GM12872 (cell line): Measurements from ENCODE around the gene DDX10.

ENCODE experiments used
- TF ChIP-seq, protein P1 (sequence below): IDR thresholded peaks from 3 replicates; pipeline ENCODE4 v1.5.1; 2011; ENCODE audit warnings: low read depth, mild to moderate bottlenecking, low read length, moderate library complexity; ENCODE audit not compliant: insufficient read depth

The DDX10 gene

DNA sequence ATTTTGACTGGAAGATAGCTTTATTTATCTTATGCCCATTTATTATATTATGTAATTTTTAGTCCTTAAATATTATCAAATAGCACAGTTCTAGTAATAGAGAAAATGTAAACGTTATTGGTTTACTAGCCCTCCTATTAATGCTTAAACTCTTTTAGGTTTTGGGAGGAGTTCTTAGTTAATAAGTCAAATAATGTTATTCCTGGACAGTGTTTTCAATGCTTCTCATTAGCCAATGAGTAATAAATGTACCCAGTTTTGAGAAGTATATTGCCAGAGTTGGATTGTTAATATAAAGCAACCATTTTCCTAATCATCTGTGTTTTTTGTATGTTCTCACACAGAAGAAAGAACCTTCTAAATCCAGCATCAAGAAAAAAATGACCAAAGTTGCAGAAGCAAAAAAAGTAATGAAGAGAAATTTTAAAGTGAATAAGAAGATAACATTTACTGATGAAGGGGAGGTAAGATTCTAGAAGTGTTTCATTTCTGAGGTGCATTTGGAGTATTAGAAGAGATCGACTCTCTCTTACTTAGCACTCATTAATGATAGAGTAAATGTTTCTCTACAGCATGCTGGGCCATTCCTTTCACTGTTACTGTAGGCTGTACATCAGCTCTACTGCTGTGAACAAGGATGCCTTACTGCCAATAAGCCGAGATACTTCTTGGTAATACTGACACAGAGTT, 173.4 kb downstream of the DDX10 start:
- TF ChIP-seq, protein P1, sequence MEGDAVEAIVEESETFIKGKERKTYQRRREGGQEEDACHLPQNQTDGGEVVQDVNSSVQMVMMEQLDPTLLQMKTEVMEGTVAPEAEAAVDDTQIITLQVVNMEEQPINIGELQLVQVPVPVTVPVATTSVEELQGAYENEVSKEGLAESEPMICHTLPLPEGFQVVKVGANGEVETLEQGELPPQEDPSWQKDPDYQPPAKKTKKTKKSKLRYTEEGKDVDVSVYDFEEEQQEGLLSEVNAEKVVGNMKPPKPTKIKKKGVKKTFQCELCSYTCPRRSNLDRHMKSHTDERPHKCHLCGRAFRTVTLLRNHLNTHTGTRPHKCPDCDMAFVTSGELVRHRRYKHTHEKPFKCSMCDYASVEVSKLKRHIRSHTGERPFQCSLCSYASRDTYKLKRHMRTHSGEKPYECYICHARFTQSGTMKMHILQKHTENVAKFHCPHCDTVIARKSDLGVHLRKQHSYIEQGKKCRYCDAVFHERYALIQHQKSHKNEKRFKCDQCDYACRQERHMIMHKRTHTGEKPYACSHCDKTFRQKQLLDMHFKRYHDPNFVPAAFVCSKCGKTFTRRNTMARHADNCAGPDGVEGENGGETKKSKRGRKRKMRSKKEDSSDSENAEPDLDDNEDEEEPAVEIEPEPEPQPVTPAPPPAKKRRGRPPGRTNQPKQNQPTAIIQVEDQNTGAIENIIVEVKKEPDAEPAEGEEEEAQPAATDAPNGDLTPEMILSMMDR, result no peak

DNA sequence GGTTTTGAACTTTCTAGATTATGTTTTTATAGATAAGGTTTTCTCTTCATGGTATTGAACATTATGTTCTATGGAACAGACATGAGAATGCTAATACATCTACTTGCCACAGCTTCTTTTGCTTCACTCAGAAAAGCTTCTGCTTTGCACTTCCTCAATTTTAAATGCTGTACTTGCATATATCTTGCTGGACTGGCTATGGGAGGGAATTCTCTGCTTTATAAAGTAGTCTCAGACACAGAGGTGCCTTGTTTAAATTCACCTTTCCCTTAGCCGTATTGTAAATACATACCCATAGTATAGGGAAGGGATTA, 173.9 kb downstream of the DDX10 start:
- TF ChIP-seq, protein P1, result no peak

DNA sequence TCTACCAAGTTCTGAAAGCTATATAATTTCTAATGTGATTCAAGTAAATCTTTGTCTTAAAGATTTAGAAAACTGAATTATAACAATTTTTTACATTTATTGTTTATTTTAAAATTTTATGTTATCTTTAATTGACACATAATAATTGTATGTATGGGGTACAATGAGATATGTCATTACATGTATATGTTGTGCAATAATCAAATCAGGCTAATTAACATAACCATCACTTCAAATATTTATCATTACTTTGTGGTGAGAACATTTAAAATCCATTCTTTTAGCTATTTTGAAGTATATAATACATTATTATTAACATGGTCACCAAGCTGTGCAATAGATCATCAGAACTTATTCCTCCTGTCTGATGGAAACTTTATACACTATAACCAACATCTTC, 181.1 kb downstream of the DDX10 start:
- TF ChIP-seq, protein P1, result no peak

DNA sequence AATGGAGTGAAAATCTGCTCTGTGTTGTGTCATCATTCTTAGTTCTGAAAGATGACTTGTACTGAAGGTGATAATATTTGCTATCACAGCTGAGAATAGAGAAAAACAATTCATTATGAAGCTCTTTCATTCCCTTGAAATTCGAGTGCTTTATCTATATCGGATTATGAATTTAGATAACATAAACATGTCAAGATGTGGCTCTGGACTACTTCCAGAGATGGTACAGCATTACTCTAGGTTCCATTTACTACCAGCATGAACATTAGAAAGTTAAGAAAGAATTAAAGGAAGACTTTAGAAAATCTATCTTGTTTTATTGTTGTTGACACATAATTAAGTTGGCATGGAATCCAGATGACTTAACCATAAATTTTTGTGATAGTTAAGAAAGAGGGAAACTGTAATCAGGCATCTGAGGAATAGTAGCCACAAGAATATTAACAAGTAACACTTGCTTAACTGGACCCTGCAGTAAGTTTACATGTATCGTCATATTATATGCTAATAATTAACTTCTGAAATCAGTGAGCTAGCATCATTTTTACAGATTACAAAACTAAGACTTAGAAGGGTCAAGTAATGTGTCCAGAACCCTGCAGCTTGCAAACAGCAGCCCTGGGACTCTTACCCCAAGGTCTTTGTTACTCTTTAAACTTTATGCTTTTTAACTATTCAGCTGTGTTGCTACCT, 182.6 kb downstream of the DDX10 start:
- TF ChIP-seq, protein P1, result no peak

DNA sequence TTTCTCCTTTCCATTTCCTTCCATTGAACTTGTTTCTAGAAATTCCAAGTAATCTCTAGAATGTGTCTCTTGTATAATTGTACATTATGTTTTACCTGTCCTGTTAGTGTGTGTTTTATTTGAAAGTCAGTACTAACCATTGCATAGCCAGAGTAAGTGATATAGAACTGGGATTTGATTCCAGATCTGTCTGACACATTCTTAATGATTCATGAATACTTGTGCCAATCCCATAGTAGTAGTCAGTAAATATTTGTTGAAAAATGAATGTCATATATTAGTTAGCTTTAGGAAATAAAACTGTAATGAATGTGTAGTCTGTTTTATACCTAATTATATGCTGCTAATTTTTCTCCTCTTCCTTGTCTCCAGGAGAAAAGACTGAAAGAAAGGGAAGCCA, 186.9 kb downstream of the DDX10 start:
- TF ChIP-seq, protein P1, result no peak

DNA sequence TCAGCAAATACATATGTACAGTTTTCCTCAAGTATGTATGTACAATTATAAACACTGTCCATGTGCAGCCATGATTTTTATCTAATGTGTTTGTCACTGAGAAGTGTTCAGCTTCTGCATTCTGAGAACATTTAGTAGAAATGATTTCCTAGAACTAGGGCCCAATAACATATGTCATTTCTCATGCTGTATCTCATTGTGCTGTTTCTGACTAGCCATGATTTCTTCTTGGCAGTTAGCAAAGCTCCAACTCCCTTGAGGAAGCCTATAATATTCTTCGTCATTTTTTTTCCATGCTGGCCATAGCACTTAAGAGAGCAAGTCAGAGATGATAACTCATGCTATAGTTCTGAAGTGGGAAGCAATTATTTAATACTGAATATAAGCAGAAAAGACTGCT, 187.8 kb downstream of the DDX10 start:
- TF ChIP-seq, protein P1, result no peak

DNA sequence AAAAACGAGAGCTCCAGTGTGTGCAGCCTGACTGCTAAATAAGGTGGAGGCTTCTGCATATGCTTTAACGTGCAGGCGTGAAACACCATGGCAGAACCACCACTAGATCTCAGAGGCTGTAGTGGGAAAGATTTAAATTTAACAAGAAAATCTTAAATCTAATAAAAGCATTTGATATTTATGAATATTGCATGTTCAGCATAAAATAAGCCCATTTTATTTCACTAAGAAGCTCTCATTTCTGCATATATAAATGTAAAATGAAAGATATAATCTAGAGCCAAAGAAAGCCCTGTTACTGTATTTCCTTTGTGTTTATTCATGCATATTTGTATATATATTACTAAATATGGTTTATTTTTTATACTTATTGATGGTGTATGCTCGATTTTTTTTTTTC, 188.3 kb downstream of the DDX10 start:
- TF ChIP-seq, protein P1, result no peak

DNA sequence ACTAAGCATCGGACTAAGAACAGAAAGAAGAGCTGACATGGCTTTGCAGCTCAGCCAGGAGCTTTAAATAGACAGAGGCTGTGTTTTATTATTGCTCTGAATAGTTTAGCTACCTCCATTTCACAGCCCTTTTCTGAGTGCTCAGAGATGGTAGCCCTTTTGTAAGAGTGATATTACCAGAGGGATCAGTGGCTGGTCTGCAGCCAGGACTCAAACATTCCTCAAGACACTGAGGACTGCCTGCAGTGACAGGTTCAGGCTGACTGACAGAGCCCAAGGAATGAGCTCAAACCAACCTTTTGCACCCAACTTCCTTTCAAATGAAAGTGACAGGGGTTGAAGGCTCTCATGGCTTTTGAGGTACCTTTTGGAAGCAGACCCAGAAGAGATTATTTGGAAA, 189.0 kb downstream of the DDX10 start:
- TF ChIP-seq, protein P1, result no peak
